ENCODE data around the gene COBLL1.

- no peak for TF ChIP-seq CTCF (IDR thresholded peaks at IDR 0.05)
- no peak for TF ChIP-seq EZH2 (IDR thresholded peaks at IDR 0.05)
These were observed 4.7 kb upstream of the COBLL1 start for GRCh38 chr2:164846276-164846675.

All from neural progenitor cell (in vitro differentiated cells).